HEK293 (cell line): ENCODE data around the gene POLR1G.

ENCODE experiments used
- HOXA7 ChIP-seq: sonication (generic); formaldehyde crosslinking; IDR thresholded peaks from 2 replicates; pipeline ENCODE4 v1.8.1; 2022; ENCODE audit warnings: missing genetic modification reagents, borderline replicate concordance
- ZBTB7A ChIP-seq: fragments of 450-650 bp; formaldehyde crosslinking; IDR thresholded peaks from 2 replicates; pipeline ENCODE4 v1.5.1; 2016; ENCODE audit warnings: low read depth, missing biosample characterization, missing genetic modification characterization
- ZNF133 ChIP-seq: fragments of 450-650 bp; formaldehyde crosslinking; IDR thresholded peaks from 2 replicates; pipeline ENCODE4 v1.5.1; 2016; ENCODE audit warnings: missing biosample characterization, missing genetic modification characterization
- ZNF274 ChIP-seq, 2 experiments: fragments of 200-500 bp in 1 of 2; fragments of 450-650 bp in 1 of 2; sonication (Bioruptor generic) in 1 of 2; formaldehyde crosslinking in 1 of 2; IDR thresholded peaks; 2 replicates each; pipeline versions ENCODE4 v1.5.1 to v1.6.1; 2014 to 2016; ENCODE audit warnings: borderline replicate concordance in 1 of 2, inconsistent platforms in 1 of 2, low read length in 1 of 2, missing biosample characterization in 1 of 2, missing genetic modification characterization in 1 of 2
- ZNF362 ChIP-seq: fragments of 450-650 bp; formaldehyde crosslinking; IDR thresholded peaks from 2 replicates; pipeline ENCODE4 v1.5.1; 2016; ENCODE audit warnings: missing biosample characterization, missing genetic modification characterization
- ZNF623 ChIP-seq: fragments of 450-650 bp; formaldehyde crosslinking; IDR thresholded peaks from 2 replicates; pipeline ENCODE4 v1.5.1; 2016; ENCODE audit warnings: missing biosample characterization, missing genetic modification characterization
- ZNF777 ChIP-seq: fragments of 450-650 bp; formaldehyde crosslinking; IDR thresholded peaks from 2 replicates; pipeline ENCODE4 v1.5.1; 2017; ENCODE audit warnings: missing biosample characterization, missing genetic modification characterization, borderline replicate concordance
- TF ChIP-seq, protein P1 (sequence below): fragments of 450-650 bp; formaldehyde crosslinking; IDR thresholded peaks from 2 replicates; pipeline ENCODE4 v1.5.1; 2016; ENCODE audit warnings: missing biosample characterization, missing genetic modification characterization
- TF ChIP-seq, protein P2 (sequence below): fragments of 450-650 bp; formaldehyde crosslinking; IDR thresholded peaks from 2 replicates; pipeline ENCODE4 v1.5.1; 2016; ENCODE audit warnings: missing biosample characterization, missing genetic modification characterization

GRCh38 chr19:45451850-45452387 is 45.5 kb downstream of the POLR1G start:
- TF ChIP-seq ZNF362 (no peak), ZNF133 (tag by site-specific recombination) (no peak; the same call in 1 of the 2 replicates), ZNF623 (tag by site-specific recombination) (no peak), ZNF777 (no peak), ZBTB7A (tag by site-specific recombination) (no peak), HOXA7 (CRISPR knock-in tag) (no peak), ZNF274 (IDR thresholded peaks at IDR 0.05; ENCODE audit: low read length) (no peak), ZNF274 (tag by site-specific recombination; IDR thresholded peaks at IDR 0.05; ENCODE audit: borderline replicate concordance) (no peak)
- TF ChIP-seq, protein P1, sequence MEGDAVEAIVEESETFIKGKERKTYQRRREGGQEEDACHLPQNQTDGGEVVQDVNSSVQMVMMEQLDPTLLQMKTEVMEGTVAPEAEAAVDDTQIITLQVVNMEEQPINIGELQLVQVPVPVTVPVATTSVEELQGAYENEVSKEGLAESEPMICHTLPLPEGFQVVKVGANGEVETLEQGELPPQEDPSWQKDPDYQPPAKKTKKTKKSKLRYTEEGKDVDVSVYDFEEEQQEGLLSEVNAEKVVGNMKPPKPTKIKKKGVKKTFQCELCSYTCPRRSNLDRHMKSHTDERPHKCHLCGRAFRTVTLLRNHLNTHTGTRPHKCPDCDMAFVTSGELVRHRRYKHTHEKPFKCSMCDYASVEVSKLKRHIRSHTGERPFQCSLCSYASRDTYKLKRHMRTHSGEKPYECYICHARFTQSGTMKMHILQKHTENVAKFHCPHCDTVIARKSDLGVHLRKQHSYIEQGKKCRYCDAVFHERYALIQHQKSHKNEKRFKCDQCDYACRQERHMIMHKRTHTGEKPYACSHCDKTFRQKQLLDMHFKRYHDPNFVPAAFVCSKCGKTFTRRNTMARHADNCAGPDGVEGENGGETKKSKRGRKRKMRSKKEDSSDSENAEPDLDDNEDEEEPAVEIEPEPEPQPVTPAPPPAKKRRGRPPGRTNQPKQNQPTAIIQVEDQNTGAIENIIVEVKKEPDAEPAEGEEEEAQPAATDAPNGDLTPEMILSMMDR (tag by site-specific recombination), result no peak
- TF ChIP-seq, protein P2, sequence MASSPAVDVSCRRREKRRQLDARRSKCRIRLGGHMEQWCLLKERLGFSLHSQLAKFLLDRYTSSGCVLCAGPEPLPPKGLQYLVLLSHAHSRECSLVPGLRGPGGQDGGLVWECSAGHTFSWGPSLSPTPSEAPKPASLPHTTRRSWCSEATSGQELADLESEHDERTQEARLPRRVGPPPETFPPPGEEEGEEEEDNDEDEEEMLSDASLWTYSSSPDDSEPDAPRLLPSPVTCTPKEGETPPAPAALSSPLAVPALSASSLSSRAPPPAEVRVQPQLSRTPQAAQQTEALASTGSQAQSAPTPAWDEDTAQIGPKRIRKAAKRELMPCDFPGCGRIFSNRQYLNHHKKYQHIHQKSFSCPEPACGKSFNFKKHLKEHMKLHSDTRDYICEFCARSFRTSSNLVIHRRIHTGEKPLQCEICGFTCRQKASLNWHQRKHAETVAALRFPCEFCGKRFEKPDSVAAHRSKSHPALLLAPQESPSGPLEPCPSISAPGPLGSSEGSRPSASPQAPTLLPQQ (tag by site-specific recombination), result no peak
